Right lobe of liver (tissue), 6 donors: ENCODE results near the gene CCL7. TPM values are rescaled to one million over a fixed set of nuclear protein-coding genes. Genes with fewer than 3 reads are reported as not detected.

Source experiments
- ATAC-seq, 4 donors: fragments of 200-7000 bp; cut with Tn5 transposase; one replicate each; pipeline ENCODE4 v1.9.1; 2020; ENCODE audit warnings: mild to moderate bottlenecking in 4 of 4, moderate library complexity in 4 of 4
- DNase-seq, 3 donors: peaks; one replicate each; pipeline ENCODE4 v3.0.0-alpha.2; 2020
- H3K27ac ChIP-seq, 3 donors: fragments of 200-600 bp; one replicate each; pipeline ENCODE4 v1.8.0; 2022
- H3K27me3 ChIP-seq, 2 donors: fragments of 200-600 bp; one replicate each; pipeline ENCODE4 v1.8.0; 2022
- H3K36me3 ChIP-seq, 4 donors: fragments of 200-600 bp; sonication (generic) in 1 of 4; one replicate each; pipeline versions ENCODE4 v1.5.1 to v1.8.0; 2017 to 2022; ENCODE audit warnings: control low read depth in 1 of 4
- H3K4me1 ChIP-seq, 4 donors: fragments of 200-600 bp; sonication (generic) in 1 of 4; one replicate each; pipeline versions ENCODE4 v1.5.1 to v1.8.0; 2017 to 2022; ENCODE audit warnings: control low read depth in 1 of 4
- H3K4me3 ChIP-seq, 3 donors: fragments of 200-600 bp; one replicate each; pipeline ENCODE4 v1.8.0; 2022
- H3K9me3 ChIP-seq, 4 donors: fragments of 200-600 bp; sonication (generic) in 1 of 4; one replicate each; pipeline versions ENCODE4 v1.5.1 to v1.8.0; 2017 to 2022; ENCODE audit warnings: control low read depth in 1 of 4
- CTCF ChIP-seq, 4 donors: fragments of 200-600 bp in 3 of 4; fragments of 450-650 bp in 1 of 4; IDR thresholded peaks; one replicate each; pipeline versions ENCODE4 v1.5.1 to v1.8.0; 2016 to 2022; ENCODE audit warnings: antibody characterized with exemption in 4 of 4, mild to moderate bottlenecking in 2 of 4
- POLR2A ChIP-seq: fragments of 450-650 bp; IDR thresholded peaks from one replicate; pipeline ENCODE4 v1.6.1; 2017; ENCODE audit warnings: antibody characterized with exemption, mild to moderate bottlenecking
- WGBS: methylation state at CpG from one replicate; pipeline ENCODE4 v1.1.6; 2018; ENCODE audit warnings: low coverage, low lambda C conversion rate; ENCODE audit not compliant: insufficient coverage; ENCODE audit errors: missing lambda C conversion rate; 5-methylcytosine and 5-hydroxymethylcytosine counted together
- intact Hi-C, 2 donors: fragments of 100-400 bp; cut with DNase I; formaldehyde crosslinking; loops; one replicate each; pipeline versions ENCODE4 v1.11.2 to v1.14.1; 2022
- total RNA-seq, 6 experiments: library from RNA; depleted of rRNA in 2 of 6; stranded (reverse); fragments of >200 nt in 2 of 6; fragmentation: NEBNext Ultra II Directional in 3 of 6; extraction: Animal tissue kit (Norgen Biotek cat#: 25700) in 3 of 6; gene quantifications; one replicate each; pipeline versions ENCODE4 v1.1.0 to v1.2.4, GENCODE V29; 2016 to 2023
- donor health status: DM: no; HTN: yes; CAD: no.
- donor health status: DM: no; HTN: no; CAD: no.
- donor health status: DM: no; HTN: no; CAD: no.
- donor health status: DM: no; HTN: yes; CAD: no.
- donor health status: DM: no; HTN: yes; CAD: no.

The CCL7 gene
- total RNA-seq, 6 experiments from 2014 or later = not detected

- no peak overlapping the region for H3K4me3 ChIP-seq
- TF ChIP-seq POLR2A = no peak
- TF ChIP-seq CTCF (IDR thresholded peaks at IDR 0.05) = no peak
- no peaks in the 10 kb centered on the region for H3K9me3 ChIP-seq
- ATAC-seq = no peak
- no peaks in the 10 kb centered on the region for H3K36me3 ChIP-seq
- DNase-seq = no peak
- intact Hi-C loops = no loop called here
- no peaks in the 10 kb centered on the region for H3K27me3 ChIP-seq
- H3K4me1 ChIP-seq = no peaks in the 10 kb centered on the region
- H3K27ac ChIP-seq = no peak overlapping the region
- 30% methylated on average over 4 of the region's 4 CpGs for WGBS
Observed at GRCh38 chr17:34276826-34277225, 6.8 kb downstream of the CCL7 start.

- Histone ChIP-seq H3K36me3 (no peaks in the 10 kb centered on the region), H3K4me1 (no peaks in the 10 kb centered on the region), H3K9me3 (no peaks in the 10 kb centered on the region), H3K4me3 (no peak overlapping the region), H3K27ac (no peak overlapping the region), H3K27me3 (no peaks in the 10 kb centered on the region)
- no peak for ATAC-seq
- intact Hi-C loops = no loop called here
- WGBS = 65% methylated on average over 6 of the region's 6 CpGs
- DNase-seq = no peak
- TF ChIP-seq POLR2A = no peak
- no peak for TF ChIP-seq CTCF (IDR thresholded peaks at IDR 0.05)
Observed at GRCh38 chr17:34283571-34283970, 13.6 kb downstream of the CCL7 start.

- Histone ChIP-seq H3K36me3 (no peaks in the 10 kb centered on the region), H3K4me1 (no peaks in the 10 kb centered on the region), H3K27ac (no peak within 1 kb of the TSS), H3K27me3 (no peaks in the 10 kb centered on the region), H3K9me3 (no peaks in the 10 kb centered on the region), H3K4me3 (no peak within 1 kb of the TSS)
- WGBS = 48% methylated on average over 3 of the region's 4 CpGs
- ATAC-seq (no peak), DNase-seq (no peak)
- intact Hi-C loops = no loop called here
- no peak for TF ChIP-seq POLR2A
Observed at GRCh38 chr17:34285286-34285792, 15.3 kb downstream of the CCL7 start, which contains the start of gene CCL11. Gene CCL11 (plus strand): TSS chr17:34285742. CDS start chr17:34285809, 67 bp downstream.

GRCh38 chr17:34287875-34288274, 17.9 kb downstream of the CCL7 start:
- H3K4me1 ChIP-seq = no peaks in the 10 kb centered on the region
- WGBS = 18% methylated on average over 2 of the region's 2 CpGs
- no peaks in the 10 kb centered on the region for H3K27me3 ChIP-seq
- H3K27ac ChIP-seq = no peak overlapping the region
- no peaks in the 10 kb centered on the region for H3K9me3 ChIP-seq
- intact Hi-C loops = no loop called here
- no peak overlapping the region for H3K4me3 ChIP-seq
- DNase-seq (no peak), ATAC-seq (no peak)
- TF ChIP-seq CTCF (IDR thresholded peaks at IDR 0.05) (no peak), POLR2A (no peak)
- no peaks in the 10 kb centered on the region for H3K36me3 ChIP-seq

- H3K27me3 ChIP-seq = no peaks in the 10 kb centered on the region
- H3K4me1 ChIP-seq = no peaks in the 10 kb centered on the region
- H3K9me3 ChIP-seq = no peaks in the 10 kb centered on the region
- intact Hi-C loops = no loop called here
- H3K27ac ChIP-seq = no peak overlapping the region
- H3K4me3 ChIP-seq = no peak overlapping the region
- ATAC-seq = no peak
- TF ChIP-seq CTCF (IDR thresholded peaks at IDR 0.05) (no peak), POLR2A (no peak)
- 52% methylated on average over 4 of the region's 4 CpGs for WGBS
- no peak for DNase-seq
- no peaks in the 10 kb centered on the region for H3K36me3 ChIP-seq
Observed at GRCh38 chr17:34290586-34290985, 20.6 kb downstream of the CCL7 start.
